Measurements from ENCODE around the gene GOLGA1.
"Not testable (repeated sequence)": the region's sequence is repeated elsewhere in the genome, so short reads cannot be mapped to it uniquely, and the experiment has no call there.

The GOLGA1 gene

GRCh38 chr9:124939944-124940343 is 939 bp downstream of the GOLGA1 start:
- DNase-seq (ENCODE audit: low read depth in 2 of 2) = no peak

GRCh38 chr9:124934290-124934689 is 6.6 kb downstream of the GOLGA1 start:
- no peak for DNase-seq (ENCODE audit: low read depth in 2 of 2)

- no peak for DNase-seq (ENCODE audit: low read depth in 2 of 2)
These were observed 8.6 kb downstream of the GOLGA1 start for GRCh38 chr9:124932333-124932732.

GRCh38 chr9:124929464-124929863 is 11.4 kb downstream of the GOLGA1 start:
- no peak for DNase-seq (ENCODE audit: low read depth in 2 of 2)

GRCh38 chr9:124928116-124928515 is 12.8 kb downstream of the GOLGA1 start:
- no peak for DNase-seq (ENCODE audit: low read depth in 2 of 2)

- not testable (repeated sequence) for DNase-seq (ENCODE audit: low read depth in 2 of 2)
These were observed 20.5 kb downstream of the GOLGA1 start for GRCh38 chr9:124920394-124920793.

- DNase-seq (ENCODE audit: low read depth in 2 of 2) = no peak
These were observed 26.0 kb downstream of the GOLGA1 start for GRCh38 chr9:124914753-124915405.

GRCh38 chr9:124913378-124913777 is 27.5 kb downstream of the GOLGA1 start:
- no peak for DNase-seq (ENCODE audit: low read depth in 2 of 2)

GRCh38 chr9:124911766-124912165 is 29.1 kb downstream of the GOLGA1 start:
- DNase-seq (ENCODE audit: low read depth in 2 of 2) = no peak

- DNase-seq (ENCODE audit: low read depth in 2 of 2) = no peak
These were observed 32.8 kb downstream of the GOLGA1 start for GRCh38 chr9:124908098-124908497.

GRCh38 chr9:124906966-124907365 is 33.9 kb downstream of the GOLGA1 start:
- DNase-seq (ENCODE audit: low read depth in 2 of 2) = no peak

GRCh38 chr9:124899845-124900244 is 41.0 kb downstream of the GOLGA1 start:
- DNase-seq (ENCODE audit: low read depth in 2 of 2) = no peak

GRCh38 chr9:124897570-124898460 is 43.1 kb downstream of the GOLGA1 start:
- no peak for DNase-seq (ENCODE audit: low read depth in 2 of 2)

- no peak for DNase-seq (ENCODE audit: low read depth in 2 of 2)
These were observed 46.1 kb downstream of the GOLGA1 start for GRCh38 chr9:124894741-124895170.

GRCh38 chr9:124894035-124894740 is 46.7 kb downstream of the GOLGA1 start:
- no peak for DNase-seq (ENCODE audit: low read depth in 2 of 2)

- DNase-seq (ENCODE audit: low read depth in 2 of 2) = no peak
These were observed 50.7 kb downstream of the GOLGA1 start for GRCh38 chr9:124890179-124890578.

- DNase-seq (ENCODE audit: low read depth in 2 of 2) = no peak
These were observed 51.9 kb downstream of the GOLGA1 start for GRCh38 chr9:124889006-124889405.

- DNase-seq (ENCODE audit: low read depth in 2 of 2) = no peak
These were observed 53.1 kb downstream of the GOLGA1 start for GRCh38 chr9:124887832-124888231.

- DNase-seq (ENCODE audit: low read depth in 2 of 2) = no peak
These were observed 53.9 kb downstream of the GOLGA1 start for GRCh38 chr9:124886866-124887492.

- no peak for DNase-seq (ENCODE audit: low read depth in 2 of 2)
These were observed 54.4 kb downstream of the GOLGA1 start for GRCh38 chr9:124886461-124886860.

- no peak for DNase-seq (ENCODE audit: low read depth in 2 of 2)
These were observed 55.3 kb downstream of the GOLGA1 start for GRCh38 chr9:124885551-124885950.

GRCh38 chr9:124884376-124884775 is 56.5 kb downstream of the GOLGA1 start:
- no peak for DNase-seq (ENCODE audit: low read depth in 2 of 2)

Data from activated CD8-positive, alpha-beta memory T cell treated with anti-CD3 and anti-CD28 coated beads for 4 hours (primary cell).